GM08714 (cell line): Measurements from ENCODE around the gene CCDC85C.

ENCODE experiments used
- H3K4me3 ChIP-seq: fragments of 200-500 bp; sonication (Bioruptor generic); 2 replicates; pipeline ENCODE4 v1.5.1; 2014; ENCODE audit warnings: mild to moderate bottlenecking, low read length, inconsistent platforms
- ZNF274 ChIP-seq: IDR thresholded peaks from 2 replicates; pipeline ENCODE4 v1.6.1; 2012; ENCODE audit warnings: mild to moderate bottlenecking, low read depth, low read length

Gene CCDC85C

GRCh38 chr14:99538733-99539132 is 65.3 kb downstream of the CCDC85C start:
- no peak overlapping the region for H3K4me3 ChIP-seq
- no peak for TF ChIP-seq ZNF274

- no peak for TF ChIP-seq ZNF274
- no peak overlapping the region for H3K4me3 ChIP-seq
Measured at GRCh38 chr14:99538275-99538674, 65.7 kb downstream of the CCDC85C start.

GRCh38 chr14:99537399-99537798 is 66.6 kb downstream of the CCDC85C start:
- no peak overlapping the region for H3K4me3 ChIP-seq
- no peak for TF ChIP-seq ZNF274

- TF ChIP-seq ZNF274 = no peak
Measured at GRCh38 chr14:99535908-99536778, 67.9 kb downstream of the CCDC85C start.

GRCh38 chr14:99535448-99535847 is 68.6 kb downstream of the CCDC85C start:
- H3K4me3 ChIP-seq = no peak overlapping the region
- no peak for TF ChIP-seq ZNF274

More at GRCh38 chr14:99535908-99536778, 67.9 kb downstream of the CCDC85C start:
- H3K4me3 ChIP-seq = no peak overlapping the region

GRCh38 chr14:99534863-99535262 is 69.1 kb downstream of the CCDC85C start:
- H3K4me3 ChIP-seq = no peak overlapping the region
- TF ChIP-seq ZNF274 = no peak

- TF ChIP-seq ZNF274 = no peak
- H3K4me3 ChIP-seq = no peak overlapping the region
Measured at GRCh38 chr14:99534333-99534732, 69.7 kb downstream of the CCDC85C start.

- H3K4me3 ChIP-seq = no peak overlapping the region
- no peak for TF ChIP-seq ZNF274
Measured at GRCh38 chr14:99532310-99532709, 71.7 kb downstream of the CCDC85C start.

GRCh38 chr14:99531251-99532096 is 72.5 kb downstream of the CCDC85C start:
- no peak overlapping the region for H3K4me3 ChIP-seq
- TF ChIP-seq ZNF274 = no peak

GRCh38 chr14:99530407-99531155 is 73.4 kb downstream of the CCDC85C start:
- H3K4me3 ChIP-seq = no peak overlapping the region
- TF ChIP-seq ZNF274 = no peak

- TF ChIP-seq ZNF274 = no peak
Measured at GRCh38 chr14:99529899-99530298, 74.1 kb downstream of the CCDC85C start.

GRCh38 chr14:99527427-99528076 is 76.5 kb downstream of the CCDC85C start:
- TF ChIP-seq ZNF274 = no peak
- H3K4me3 ChIP-seq = no peak overlapping the region

More at GRCh38 chr14:99529899-99530298, 74.1 kb downstream of the CCDC85C start:
- no peak overlapping the region for H3K4me3 ChIP-seq

GRCh38 chr14:99527026-99527425 is 77.0 kb downstream of the CCDC85C start:
- TF ChIP-seq ZNF274 = no peak

GRCh38 chr14:99525699-99526080 is 78.3 kb downstream of the CCDC85C start:
- H3K4me3 ChIP-seq = no peak overlapping the region
- TF ChIP-seq ZNF274 = no peak

More at GRCh38 chr14:99527026-99527425, 77.0 kb downstream of the CCDC85C start:
- H3K4me3 ChIP-seq = no peak overlapping the region
